Measurements from ENCODE around the gene ROGDI.

The ROGDI gene

GRCh38 chr16:4839942-4840341 is 37.5 kb upstream of the ROGDI start:
- Histone ChIP-seq H3K4me3 (ENCODE audit: low read depth, low read length, poor library complexity, severe bottlenecking) (no peak overlapping the region), H3F3A (ENCODE audit: insufficient read depth, low read length) (no peaks in the 10 kb centered on the region), H3K4me2 (ENCODE audit: low read length) (no peak overlapping the region), H3K4me1 (ENCODE audit: insufficient read depth, low read length, severe bottlenecking) (no peaks in the 10 kb centered on the region), H2AFZ (ENCODE audit: low read length) (no peak overlapping the region), H4K20me1 (ENCODE audit: insufficient read depth, low read length) (no peaks in the 10 kb centered on the region), H3K9ac (ENCODE audit: low read length) (no peak overlapping the region), H3K9me3 (ENCODE audit: low read length) (no peaks in the 10 kb centered on the region), H3K27me3 (ENCODE audit: insufficient read depth, low read length) (no peaks in the 10 kb centered on the region), H3K9me2 (ENCODE audit: low read depth, low read length) (no peaks in the 10 kb centered on the region), H3K79me2 (ENCODE audit: insufficient read depth, low read length) (peaks cover 3% of the 10 kb centered on the region; the same call in 1 of the 2 replicates), H3K27ac (ENCODE audit: low read depth, low read length, poor library complexity, severe bottlenecking) (no peak overlapping the region), H3K36me3 (ENCODE audit: insufficient read depth, low read length) (peaks cover 93% of the 10 kb centered on the region)
- TF ChIP-seq EZH2 (IDR thresholded peaks at IDR 0.05; ENCODE audit: borderline replicate concordance, low read length) (no peak), CTCF (IDR thresholded peaks at IDR 0.05; ENCODE audit: low read length) (no peak)

- no peaks in the 10 kb centered on the region for H3K79me2 ChIP-seq (ENCODE audit: insufficient read depth, low read length)
- H3K36me3 ChIP-seq (ENCODE audit: insufficient read depth, low read length), result peaks cover 92% of the 10 kb centered on the region
- no peaks in the 10 kb centered on the region for H3K27me3 ChIP-seq (ENCODE audit: insufficient read depth, low read length)
- no peak overlapping the region for H3K4me2 ChIP-seq (ENCODE audit: low read length)
- no peak overlapping the region for H3K27ac ChIP-seq (ENCODE audit: low read depth, low read length, poor library complexity, severe bottlenecking)
- H3K9me3 ChIP-seq (ENCODE audit: low read length), result no peaks in the 10 kb centered on the region
- H3K4me3 ChIP-seq (ENCODE audit: low read depth, low read length, poor library complexity, severe bottlenecking), result no peak overlapping the region
- H4K20me1 ChIP-seq (ENCODE audit: insufficient read depth, low read length), result no peaks in the 10 kb centered on the region
- H3K9me2 ChIP-seq (ENCODE audit: low read depth, low read length), result no peaks in the 10 kb centered on the region
- TF ChIP-seq EZH2 (IDR thresholded peaks at IDR 0.05; ENCODE audit: borderline replicate concordance, low read length) (no peak), CTCF (IDR thresholded peaks at IDR 0.05; ENCODE audit: low read length) (no peak)
- no peaks in the 10 kb centered on the region for H3K4me1 ChIP-seq (ENCODE audit: insufficient read depth, low read length, severe bottlenecking)
- no peaks in the 10 kb centered on the region for H3F3A ChIP-seq (ENCODE audit: insufficient read depth, low read length)
- H2AFZ ChIP-seq (ENCODE audit: low read length), result no peak overlapping the region
- H3K9ac ChIP-seq (ENCODE audit: low read length), result no peak overlapping the region
Measured at GRCh38 chr16:4837733-4838501, 35.5 kb upstream of the ROGDI start.

GRCh38 chr16:4836727-4837126 is 34.3 kb upstream of the ROGDI start:
- no peaks in the 10 kb centered on the region for H3K9me2 ChIP-seq (ENCODE audit: low read depth, low read length)
- no peaks in the 10 kb centered on the region for H3K9me3 ChIP-seq (ENCODE audit: low read length)
- H3K79me2 ChIP-seq (ENCODE audit: insufficient read depth, low read length), result no peaks in the 10 kb centered on the region
- H2AFZ ChIP-seq (ENCODE audit: low read length), result no peak overlapping the region
- H4K20me1 ChIP-seq (ENCODE audit: insufficient read depth, low read length), result no peaks in the 10 kb centered on the region
- TF ChIP-seq CTCF (IDR thresholded peaks at IDR 0.05; ENCODE audit: low read length) (no peak), EZH2 (IDR thresholded peaks at IDR 0.05; ENCODE audit: borderline replicate concordance, low read length) (no peak)
- H3K27ac ChIP-seq (ENCODE audit: low read depth, low read length, poor library complexity, severe bottlenecking), result no peak overlapping the region
- H3K36me3 ChIP-seq (ENCODE audit: insufficient read depth, low read length), result peaks cover 92% of the 10 kb centered on the region
- no peaks in the 10 kb centered on the region for H3K27me3 ChIP-seq (ENCODE audit: insufficient read depth, low read length)
- H3K4me3 ChIP-seq (ENCODE audit: low read depth, low read length, poor library complexity, severe bottlenecking), result no peak overlapping the region
- H3F3A ChIP-seq (ENCODE audit: insufficient read depth, low read length), result no peaks in the 10 kb centered on the region
- no peak overlapping the region for H3K9ac ChIP-seq (ENCODE audit: low read length)
- H3K4me1 ChIP-seq (ENCODE audit: insufficient read depth, low read length, severe bottlenecking), result no peaks in the 10 kb centered on the region
- no peak overlapping the region for H3K4me2 ChIP-seq (ENCODE audit: low read length)
